Measurements from ENCODE around the gene CFAP69.

GRCh38 chr7:90347759-90348158 is 102.8 kb downstream of the CFAP69 start:
- TF ChIP-seq POLR2AphosphoS5 (IDR thresholded peaks at IDR 0.05) (no peak), POLR2A (IDR thresholded peaks at IDR 0.05) (no peak), CTCF (IDR thresholded peaks at IDR 0.05) (no peak)
